HG03060 (cell line): ENCODE data around the gene MEGF11.

Source experiments
- ATAC-seq: cut with Tn5 transposase; IDR thresholded peaks from one replicate; pipeline ENCODE4 v1.9.1; 2021; ENCODE audit warnings: low read depth, moderate number of reproducible peaks; ENCODE audit not compliant: unreplicated experiment

Gene MEGF11

GRCh38 chr15:66184936-66185790, 68.4 kb downstream of the MEGF11 start:
- no peak for ATAC-seq

GRCh38 chr15:66184492-66184891, 69.1 kb downstream of the MEGF11 start:
- ATAC-seq: no peak

GRCh38 chr15:66180531-66181097, 72.9 kb downstream of the MEGF11 start:
- ATAC-seq: no peak

- ATAC-seq: no peak
Observed at GRCh38 chr15:66178531-66178910, 75.0 kb downstream of the MEGF11 start.

GRCh38 chr15:66172324-66172980, 81.1 kb downstream of the MEGF11 start:
- no peak for ATAC-seq

GRCh38 chr15:66171841-66172240, 81.7 kb downstream of the MEGF11 start:
- no peak for ATAC-seq

GRCh38 chr15:66170716-66171115, 82.8 kb downstream of the MEGF11 start:
- no peak for ATAC-seq

GRCh38 chr15:66170042-66170441, 83.5 kb downstream of the MEGF11 start:
- ATAC-seq: no peak

GRCh38 chr15:66169625-66170024, 83.9 kb downstream of the MEGF11 start:
- no peak for ATAC-seq

GRCh38 chr15:66169023-66169422, 84.5 kb downstream of the MEGF11 start:
- no peak for ATAC-seq

GRCh38 chr15:66167854-66168253, 85.7 kb downstream of the MEGF11 start:
- no peak for ATAC-seq

GRCh38 chr15:66165856-66166255, 87.7 kb downstream of the MEGF11 start:
- ATAC-seq: no peak

- no peak for ATAC-seq
Observed at GRCh38 chr15:66164788-66165187, 88.8 kb downstream of the MEGF11 start.

- ATAC-seq: no peak
Observed at GRCh38 chr15:66163553-66163952, 90.0 kb downstream of the MEGF11 start.

GRCh38 chr15:66162286-66162685, 91.3 kb downstream of the MEGF11 start:
- no peak for ATAC-seq

- no peak for ATAC-seq
Observed at GRCh38 chr15:66161575-66162118, 91.9 kb downstream of the MEGF11 start.

GRCh38 chr15:66161108-66161507, 92.4 kb downstream of the MEGF11 start:
- ATAC-seq: no peak

GRCh38 chr15:66157507-66157906, 96.0 kb downstream of the MEGF11 start:
- ATAC-seq: no peak

- ATAC-seq: no peak
Observed at GRCh38 chr15:66156310-66156975, 97.1 kb downstream of the MEGF11 start.

- no peak for ATAC-seq
Observed at GRCh38 chr15:66155065-66155464, 98.5 kb downstream of the MEGF11 start.

GRCh38 chr15:66154581-66154980, 99.0 kb downstream of the MEGF11 start:
- no peak for ATAC-seq
